ENCODE results near the gene CA9.
A peak's percentile ranks its signal among the peaks of the same experiment; 100 is the strongest.

The CA9 gene

DNA sequence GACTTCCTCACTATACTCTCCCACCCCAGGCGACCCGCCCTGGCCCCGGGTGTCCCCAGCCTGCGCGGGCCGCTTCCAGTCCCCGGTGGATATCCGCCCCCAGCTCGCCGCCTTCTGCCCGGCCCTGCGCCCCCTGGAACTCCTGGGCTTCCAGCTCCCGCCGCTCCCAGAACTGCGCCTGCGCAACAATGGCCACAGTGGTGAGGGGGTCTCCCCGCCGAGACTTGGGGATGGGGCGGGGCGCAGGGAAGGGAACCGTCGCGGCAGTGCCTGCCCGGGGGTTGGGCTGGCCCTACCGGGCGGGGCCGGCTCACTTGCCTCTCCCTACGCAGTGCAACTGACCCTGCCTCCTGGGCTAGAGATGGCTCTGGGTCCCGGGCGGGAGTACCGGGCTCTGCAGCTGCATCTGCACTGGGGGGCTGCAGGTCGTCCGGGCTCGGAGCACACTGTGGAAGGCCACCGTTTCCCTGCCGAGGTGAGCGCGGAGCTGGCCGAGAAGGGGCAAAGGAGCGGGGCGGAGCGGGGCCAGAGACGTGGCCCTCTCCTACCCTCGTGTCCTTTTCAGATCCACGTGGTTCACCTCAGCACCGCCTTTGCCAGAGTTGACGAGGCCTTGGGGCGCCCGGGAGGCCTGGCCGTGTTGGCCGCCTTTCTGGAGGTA, 2.1 kb downstream of the CA9 start:
- ATAC-seq: peak in 1 of 2 donors; percentile 62

DNA sequence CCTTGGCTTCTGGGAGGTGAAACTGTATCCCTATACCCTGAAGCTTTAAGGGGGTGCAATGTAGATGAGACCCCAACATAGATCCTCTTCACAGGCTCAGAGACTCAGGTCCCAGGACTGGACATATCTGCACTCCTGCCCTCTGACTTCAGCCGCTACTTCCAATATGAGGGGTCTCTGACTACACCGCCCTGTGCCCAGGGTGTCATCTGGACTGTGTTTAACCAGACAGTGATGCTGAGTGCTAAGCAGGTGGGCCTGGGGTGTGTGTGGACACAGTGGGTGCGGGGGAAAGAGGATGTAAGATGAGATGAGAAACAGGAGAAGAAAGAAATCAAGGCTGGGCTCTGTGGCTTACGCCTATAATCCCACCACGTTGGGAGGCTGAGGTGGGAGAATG, 5.4 kb downstream of the CA9 start:
- ATAC-seq: no peak

DNA sequence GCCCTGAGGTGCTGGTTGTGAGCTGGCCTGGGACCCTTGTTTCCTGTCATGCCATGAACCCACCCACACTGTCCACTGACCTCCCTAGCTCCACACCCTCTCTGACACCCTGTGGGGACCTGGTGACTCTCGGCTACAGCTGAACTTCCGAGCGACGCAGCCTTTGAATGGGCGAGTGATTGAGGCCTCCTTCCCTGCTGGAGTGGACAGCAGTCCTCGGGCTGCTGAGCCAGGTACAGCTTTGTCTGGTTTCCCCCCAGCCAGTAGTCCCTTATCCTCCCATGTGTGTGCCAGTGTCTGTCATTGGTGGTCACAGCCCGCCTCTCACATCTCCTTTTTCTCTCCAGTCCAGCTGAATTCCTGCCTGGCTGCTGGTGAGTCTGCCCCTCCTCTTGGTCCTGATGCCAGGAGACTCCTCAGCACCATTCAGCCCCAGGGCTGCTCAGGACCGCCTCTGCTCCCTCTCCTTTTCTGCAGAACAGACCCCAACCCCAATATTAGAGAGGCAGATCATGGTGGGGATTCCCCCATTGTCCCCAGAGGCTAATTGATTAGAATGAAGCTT, 6.1 kb downstream of the CA9 start:
- no peak for ATAC-seq

DNA sequence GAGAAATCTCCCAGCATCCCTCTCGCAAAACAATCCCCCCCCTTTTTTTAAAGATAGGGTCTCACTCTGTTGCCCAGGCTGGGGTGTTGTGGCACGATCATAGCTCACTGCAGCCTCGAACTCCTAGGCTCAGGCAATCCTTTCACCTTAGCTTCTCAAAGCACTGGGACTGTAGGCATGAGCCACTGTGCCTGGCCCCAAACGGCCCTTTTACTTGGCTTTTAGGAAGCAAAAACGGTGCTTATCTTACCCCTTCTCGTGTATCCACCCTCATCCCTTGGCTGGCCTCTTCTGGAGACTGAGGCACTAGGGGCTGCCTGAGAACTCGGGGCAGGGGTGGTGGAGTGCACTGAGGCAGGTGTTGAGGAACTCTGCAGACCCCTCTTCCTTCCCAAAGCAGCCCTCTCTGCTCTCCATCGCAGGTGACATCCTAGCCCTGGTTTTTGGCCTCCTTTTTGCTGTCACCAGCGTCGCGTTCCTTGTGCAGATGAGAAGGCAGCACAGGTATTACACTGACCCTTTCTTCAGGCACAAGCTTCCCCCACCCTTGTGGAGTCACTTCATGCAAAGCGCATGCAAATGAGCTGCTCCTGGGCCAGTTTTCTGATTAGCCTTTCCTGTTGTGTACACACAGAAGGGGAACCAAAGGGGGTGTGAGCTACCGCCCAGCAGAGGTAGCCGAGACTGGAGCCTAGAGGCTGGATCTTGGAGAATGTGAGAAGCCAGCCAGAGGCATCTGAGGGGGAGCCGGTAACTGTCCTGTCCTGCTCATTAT, 6.8 kb downstream of the CA9 start:
- ATAC-seq: no peak

DNA sequence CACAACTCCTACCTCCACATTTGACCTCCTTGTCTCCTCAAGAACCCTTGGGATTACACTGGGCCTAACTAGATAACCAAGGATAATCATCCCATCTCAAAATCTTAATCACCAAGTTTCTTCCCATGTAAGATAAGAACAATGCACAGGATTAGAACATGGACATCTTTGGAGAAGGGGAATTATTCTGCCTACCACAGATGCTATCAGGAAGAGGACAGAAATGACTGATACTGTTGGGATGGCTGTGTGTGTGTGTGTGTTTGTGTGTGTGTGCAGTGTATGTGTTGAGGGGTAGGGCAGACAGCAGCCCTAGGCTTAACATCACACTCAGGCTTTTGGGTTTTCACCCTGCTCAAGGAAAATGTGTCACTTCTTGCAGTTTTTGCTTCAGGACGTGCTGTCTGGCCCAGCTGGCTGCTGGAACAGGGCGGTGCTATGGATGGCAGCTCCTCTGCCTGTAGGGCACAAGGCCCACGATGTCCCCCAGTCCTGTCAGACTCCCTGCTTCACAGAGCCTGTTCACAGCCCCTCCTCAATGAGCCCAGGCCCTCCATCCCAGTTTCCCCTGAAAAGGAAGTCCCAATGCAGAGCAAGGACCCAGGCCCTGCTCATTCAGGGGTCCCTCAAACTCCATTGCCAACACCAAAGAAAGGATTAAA, 7.7 kb downstream of the CA9 start:
- no peak for ATAC-seq

DNA sequence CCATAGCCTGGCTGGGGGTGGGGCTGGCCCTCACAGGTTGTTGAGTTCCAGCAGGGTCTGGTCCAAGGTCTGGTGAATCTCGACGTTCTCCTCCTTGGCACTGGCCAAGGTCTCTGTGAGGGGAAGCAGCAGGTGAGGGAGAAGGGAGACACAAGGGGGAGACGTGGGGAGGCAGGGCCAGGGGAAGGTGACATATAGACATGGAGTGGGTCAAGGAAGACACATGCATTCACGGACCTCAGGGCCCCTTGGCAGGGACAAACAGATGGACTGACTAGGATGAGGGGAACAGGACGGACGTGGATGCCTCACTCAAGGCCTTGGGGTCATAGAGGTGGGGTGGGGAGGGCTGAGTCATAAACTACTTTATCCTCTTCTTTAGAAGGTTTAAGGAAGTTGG, 8.3 kb downstream of the CA9 start:
- no peak for ATAC-seq

DNA sequence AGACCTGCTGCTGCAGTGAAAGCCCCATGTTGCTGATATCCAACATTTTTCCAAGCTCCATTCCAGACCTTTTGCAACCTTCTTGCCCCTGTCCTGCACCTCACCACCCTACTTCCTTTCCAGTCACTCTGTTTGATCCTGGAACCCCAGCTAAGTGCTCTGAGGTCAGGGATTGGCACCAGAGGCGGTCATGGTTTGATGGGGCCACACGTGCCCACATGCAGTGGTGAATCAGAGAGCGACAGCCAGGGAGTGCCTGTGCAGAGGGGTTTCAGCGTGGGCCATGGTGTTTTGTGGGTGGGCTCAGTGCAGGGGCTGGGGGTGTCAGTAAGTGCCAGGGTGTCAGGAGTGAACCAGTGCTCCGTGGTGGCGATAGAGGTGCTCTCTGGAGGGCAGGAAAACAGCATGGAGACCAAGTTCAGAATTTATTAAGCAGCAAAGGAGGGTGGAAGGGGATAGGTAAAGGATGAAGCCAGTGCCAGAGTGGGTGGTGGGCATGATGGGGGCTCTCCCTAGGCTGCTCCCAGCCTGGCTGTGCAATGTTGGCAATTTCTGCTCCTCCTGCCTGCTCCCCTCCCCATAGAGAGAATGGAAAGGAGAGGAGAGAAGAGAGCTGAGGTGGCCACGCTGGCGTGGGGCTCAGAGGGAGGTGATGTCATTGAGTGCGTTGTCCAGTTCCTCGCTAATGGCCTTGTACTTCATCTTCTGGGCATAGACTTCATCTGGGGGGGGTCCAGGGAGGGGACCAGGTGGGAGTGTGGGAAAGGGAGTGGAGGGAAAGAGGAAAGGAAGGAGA, 9.0 kb downstream of the CA9 start:
- no peak for ATAC-seq

DNA sequence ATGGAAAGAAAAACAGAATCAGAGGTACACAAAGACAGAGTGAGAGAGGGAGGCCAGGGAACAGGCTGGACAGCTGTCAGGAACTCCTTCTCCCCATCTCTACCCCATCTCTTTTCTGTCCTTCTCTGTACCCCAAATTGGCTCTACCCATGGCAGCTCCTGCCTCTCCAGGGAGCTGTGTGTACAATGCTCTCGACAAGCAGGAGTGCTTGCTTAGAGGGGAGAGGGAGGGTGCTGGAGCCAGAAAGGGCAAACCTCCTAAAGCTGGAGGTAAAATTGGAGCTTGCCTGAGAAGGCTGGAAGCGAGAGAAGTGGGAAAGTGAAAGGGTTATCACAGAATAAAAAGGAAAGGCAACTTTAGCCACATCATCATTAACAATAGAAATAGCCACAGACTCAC, 9.6 kb downstream of the CA9 start:
- no peak for ATAC-seq

DNA sequence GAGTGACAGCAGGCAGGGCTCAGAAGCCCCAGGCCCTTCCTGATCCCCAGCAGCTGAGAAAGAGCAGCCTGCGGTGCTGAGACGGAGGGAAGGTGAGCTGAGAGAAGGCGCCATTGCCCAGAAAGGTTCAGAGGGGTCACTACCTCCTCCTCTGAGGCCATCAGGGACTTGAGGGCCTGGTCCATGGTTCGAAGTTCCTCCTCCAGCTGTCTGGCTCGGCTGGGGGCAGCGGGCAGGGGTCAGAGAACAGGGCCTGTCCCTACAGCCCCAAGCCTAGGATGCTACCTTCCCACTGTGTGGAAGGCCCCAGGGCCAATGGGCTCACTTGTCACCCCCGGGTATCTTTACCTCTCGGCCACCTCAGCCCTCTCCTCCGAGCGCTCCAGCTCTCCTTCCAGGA, 11.2 kb downstream of the CA9 start:
- ATAC-seq: no peak

DNA sequence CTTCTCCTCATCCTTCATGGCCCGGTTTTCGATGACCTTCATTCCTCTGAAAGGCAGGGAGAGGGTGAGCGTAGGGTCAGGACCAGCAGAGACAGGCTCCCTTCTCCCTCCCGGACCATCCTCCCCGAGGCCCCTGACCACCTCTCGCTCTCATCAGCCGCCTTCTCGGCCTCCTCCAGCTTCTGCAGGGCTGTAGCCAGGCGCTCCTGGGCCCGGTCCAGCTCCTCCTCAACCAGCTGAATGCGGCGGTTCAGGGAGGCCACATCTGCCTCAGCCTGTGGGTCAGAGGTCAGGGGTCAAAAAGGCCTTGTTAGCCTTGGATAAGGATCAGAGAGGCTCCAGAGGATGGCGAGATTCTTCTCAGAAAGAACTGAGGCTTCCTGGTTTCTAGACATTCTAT, 11.8 kb downstream of the CA9 start:
- ATAC-seq: no peak

DNA sequence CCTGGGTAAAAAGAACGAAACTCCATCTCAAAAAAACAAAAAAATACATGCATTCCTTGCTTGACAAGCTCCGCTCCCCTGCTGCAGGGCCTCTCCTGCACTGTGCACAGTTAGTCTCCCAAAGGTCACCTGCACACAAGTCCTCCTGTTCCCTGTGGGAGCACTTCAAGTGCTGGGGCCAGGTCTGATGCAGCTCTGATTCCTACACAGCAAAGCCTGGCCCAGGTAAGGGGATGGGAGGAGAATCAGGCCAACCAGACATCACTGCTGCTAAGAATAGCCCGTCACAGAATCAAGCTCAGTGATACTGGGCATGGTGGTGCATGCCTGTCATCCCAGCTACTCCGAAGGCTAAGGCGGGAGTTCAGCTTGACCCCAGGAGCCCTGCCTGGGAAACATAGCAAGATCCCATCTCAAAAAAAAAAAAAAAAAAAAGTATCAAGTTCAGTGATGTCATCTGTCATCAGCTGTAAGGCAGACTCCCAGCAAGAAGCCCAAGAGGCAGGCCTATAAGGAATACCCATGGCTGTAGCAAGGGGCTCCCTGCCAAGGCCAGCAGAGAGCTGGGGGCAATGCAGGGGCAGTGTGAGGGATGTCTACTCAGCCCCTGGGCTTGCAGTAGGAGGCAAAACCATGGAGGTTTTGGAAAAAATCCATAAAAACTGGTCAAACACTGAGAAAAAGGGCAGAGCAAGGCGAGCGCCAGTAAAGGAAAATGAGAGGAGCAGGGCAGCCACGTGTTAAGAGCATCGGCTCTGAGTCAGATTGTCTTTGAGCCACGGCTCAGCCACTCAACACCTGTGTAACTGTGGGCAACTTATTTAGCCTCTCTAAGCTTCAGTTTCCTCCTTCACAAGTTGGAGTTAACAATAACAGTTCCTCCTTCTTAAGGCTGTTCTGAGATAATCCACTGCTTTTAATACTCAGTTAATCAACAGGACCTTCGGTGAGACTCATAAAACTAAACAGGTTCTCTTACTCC, 12.8 kb downstream of the CA9 start:
- no peak for ATAC-seq

DNA sequence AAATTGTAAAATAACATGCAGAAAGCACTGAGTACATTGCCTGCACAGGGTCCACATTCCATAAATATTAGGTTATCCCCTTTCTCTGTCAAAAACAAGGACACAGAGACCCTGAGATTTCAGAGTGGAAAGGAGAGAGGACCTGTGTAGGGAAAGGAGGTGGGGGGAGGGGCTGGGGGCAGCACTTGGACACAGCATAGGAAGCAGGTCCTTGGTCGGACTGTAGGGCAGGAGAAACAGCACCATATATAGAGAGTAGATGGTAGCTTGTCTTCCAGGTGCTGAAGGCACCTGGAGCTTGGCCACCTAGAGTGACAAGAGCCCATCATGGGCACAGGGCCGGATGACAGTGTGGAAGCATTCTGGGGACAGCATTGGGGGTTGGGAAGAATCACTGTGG, 13.6 kb downstream of the CA9 start:
- ATAC-seq: no peak

DNA sequence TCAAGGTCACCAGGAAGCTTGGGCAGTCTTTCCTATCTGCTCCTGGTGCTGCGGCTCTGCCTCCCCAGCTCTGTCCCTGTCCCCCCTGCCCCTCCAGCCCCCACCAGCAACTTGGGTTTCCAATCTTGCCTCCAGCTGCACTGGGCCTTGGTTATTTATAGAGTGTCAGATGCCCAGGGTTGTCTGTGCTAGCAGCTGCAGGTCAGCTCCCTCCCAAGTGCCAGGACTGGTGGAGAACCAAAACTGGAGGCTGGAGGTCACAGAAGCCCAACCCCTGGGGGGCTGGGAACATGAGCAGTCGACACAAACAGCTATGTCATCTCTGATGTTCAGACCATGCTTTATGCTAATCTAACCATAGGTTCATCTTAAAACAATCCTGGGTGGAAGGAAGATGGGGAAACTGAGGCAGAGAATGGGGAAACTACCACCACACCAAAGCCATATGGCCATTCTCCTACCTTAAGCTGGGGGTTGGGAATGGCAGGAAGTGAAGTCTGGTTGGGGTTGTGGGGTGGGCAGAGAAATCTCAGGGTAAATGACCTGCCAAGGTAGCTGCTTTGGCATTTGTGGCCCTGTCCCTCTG, 14.3 kb downstream of the CA9 start:
- ATAC-seq: no peak

DNA sequence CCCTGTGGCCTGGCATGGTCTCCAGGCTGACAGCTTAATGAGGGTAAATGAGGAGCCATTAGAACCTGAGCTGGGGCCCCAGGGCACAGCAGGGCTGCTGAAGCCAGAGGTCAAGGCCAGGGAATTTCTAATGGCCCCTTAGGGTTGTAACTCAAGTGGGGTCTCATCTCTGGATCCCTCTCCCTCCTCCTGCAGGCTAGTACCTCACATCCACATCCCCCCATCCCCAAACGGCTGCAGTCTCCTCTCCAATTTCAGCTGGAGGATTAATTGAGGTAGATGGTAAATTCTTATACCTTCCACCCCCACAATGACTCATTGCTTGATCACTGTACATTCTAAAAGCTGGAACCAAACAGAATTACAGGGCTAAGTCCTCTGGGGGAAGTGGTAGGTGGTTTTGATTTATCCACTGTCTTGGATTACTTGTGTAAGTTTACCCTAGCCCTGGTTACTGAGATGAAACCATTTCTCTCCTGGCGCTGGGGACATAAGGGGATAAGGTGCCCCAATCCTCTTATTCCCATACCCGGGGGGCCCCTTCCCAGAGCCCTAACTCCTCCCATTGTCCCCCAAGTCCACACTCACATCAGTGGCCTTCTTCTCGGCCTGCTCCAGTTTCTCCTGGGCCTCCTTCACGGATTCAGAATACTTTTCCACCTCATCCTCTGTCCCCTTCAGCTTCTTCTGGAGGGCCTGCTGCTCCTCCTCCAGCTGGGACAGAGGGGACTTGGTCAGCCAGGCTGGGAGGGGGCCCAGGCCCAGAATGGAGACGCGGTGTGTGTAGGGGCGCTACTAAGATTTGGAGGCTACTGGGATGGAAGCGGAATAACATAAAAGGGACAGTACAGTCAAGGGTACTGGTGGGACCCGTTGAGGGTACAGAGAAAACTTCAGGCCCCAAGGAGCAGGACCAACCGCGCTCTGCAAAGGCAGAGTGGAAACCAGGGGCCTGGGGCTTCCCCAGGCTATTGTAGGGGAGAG, 15.1 kb downstream of the CA9 start:
- peak; percentile 80 to 84 for ATAC-seq

DNA sequence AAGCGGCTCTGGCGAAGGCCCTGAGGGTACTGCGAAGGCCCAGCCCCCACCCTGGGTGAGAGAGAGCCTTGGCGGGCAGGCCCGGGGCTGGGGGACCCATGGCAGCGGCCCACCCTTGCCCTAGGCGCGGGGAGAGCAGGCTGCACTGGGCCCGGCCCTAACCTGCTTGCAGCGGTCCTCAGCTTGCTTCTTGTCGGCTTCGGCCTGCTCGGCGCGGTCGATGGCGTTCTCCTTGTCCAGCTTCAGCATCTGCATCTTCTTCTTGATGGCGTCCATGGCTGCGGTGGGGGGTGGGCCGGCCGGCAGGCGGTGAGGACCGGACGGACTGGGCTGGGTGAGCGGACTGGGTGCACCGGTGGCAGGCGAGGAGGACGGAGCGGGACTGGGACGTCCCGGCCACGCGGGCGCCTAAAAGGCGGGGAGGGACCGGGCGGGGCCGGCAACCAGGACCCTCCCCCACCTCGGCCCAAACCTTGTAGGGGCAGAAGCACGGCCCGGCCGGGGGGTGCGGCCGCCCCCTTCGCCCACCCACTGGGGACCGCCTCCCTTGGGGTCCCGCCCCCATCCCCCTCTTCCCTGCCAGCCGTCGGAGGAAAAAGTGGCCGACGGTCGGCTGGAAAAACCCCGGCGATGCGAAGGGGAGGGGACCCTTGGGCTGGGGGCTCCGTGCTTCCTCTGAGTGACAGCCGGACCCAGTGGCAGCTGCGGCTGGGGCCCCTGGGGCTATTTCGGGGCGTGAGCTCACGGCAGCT, 16.0 kb downstream of the CA9 start, which contains the start of gene TPM2:
Gene TPM2 (minus strand): TSS at position 384 of the 752 bp plus-strand sequence. CDS start 108 bp downstream, at position 276.
- ATAC-seq: no peak

DNA sequence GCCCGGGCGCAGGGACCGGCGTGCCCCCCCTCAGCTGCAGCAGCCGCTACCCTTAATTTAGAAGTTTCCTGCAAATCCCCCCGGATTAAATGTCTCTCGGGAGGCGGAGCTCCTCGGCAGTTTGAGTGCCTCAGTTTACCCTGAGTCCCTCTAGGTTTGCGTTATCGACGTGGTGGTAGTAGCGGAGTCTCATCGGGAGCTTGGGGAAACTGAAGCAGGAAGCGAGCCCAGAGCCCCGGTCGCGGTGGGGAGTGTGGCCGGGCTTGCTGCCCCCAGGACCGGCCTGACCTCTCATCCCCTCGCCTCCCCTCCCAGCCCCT, 16.5 kb downstream of the CA9 start:
- no peak for ATAC-seq

DNA sequence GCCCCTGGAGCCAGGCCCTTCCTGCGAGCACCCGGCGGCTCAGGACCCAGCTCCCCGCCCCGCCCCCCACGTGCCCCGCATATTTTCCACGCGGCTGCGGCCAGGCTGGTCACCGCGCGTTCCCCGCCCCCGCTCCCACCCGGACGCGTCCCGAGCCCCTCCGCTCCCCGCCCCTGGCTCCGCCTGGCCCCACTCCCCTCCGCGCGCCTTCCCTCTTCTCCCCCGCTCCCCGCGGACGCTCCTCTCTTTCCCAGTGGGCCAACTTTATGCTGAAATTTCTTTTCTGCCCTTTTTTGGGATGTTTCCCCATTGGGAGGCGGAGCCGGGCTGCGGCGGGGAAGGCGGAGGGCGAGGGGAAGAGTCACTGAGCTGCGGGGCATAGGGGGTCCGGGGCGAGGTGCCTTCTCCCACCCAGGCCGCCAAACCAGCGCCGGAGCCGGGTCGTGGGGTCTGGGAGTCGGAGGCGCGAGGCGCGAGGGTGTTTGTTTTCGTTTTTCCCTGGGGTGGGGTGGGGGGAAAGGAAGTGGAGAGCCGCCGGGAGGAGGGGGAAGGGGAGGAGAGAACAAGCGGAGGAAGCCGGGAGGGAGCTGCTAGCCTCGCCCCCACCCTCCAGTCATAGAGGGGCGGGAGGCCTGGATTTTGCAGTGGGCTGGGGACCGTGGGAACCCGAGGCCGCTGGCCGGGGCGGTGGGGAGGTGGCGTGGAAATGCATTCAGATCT, 17.0 kb downstream of the CA9 start:
- ATAC-seq: peak; percentile 12 to 25

DNA sequence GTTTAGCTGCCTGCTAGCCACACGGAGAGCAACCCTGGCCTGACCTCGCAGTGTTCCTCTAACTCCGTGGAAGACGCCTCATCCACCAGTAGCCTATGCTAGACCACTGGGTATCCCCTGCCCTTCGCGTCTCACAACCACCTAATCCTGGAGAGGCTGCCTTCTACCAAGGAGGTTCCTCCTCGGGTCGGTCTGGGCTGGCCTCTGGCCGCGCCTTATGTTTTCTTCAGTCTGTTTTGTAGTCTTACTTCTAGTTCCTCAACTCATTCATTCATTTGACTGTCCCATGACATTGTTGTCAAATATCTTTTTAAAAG, 17.6 kb downstream of the CA9 start:
- ATAC-seq: no peak

Data from activated CD4-positive, CD25-positive, alpha-beta regulatory T cell treated with anti-CD3 and anti-CD28 coated beads, Interleukin-2, amount 50 U/mL, for 24 hours (primary cell).